Measurements from ENCODE around the gene DHRS12. TPM values are rescaled to one million over a fixed set of nuclear protein-coding genes. Genes with fewer than 3 reads are reported as not detected.

Gene DHRS12
- total RNA-seq, 1 donor: 7.0 TPM

DNA sequence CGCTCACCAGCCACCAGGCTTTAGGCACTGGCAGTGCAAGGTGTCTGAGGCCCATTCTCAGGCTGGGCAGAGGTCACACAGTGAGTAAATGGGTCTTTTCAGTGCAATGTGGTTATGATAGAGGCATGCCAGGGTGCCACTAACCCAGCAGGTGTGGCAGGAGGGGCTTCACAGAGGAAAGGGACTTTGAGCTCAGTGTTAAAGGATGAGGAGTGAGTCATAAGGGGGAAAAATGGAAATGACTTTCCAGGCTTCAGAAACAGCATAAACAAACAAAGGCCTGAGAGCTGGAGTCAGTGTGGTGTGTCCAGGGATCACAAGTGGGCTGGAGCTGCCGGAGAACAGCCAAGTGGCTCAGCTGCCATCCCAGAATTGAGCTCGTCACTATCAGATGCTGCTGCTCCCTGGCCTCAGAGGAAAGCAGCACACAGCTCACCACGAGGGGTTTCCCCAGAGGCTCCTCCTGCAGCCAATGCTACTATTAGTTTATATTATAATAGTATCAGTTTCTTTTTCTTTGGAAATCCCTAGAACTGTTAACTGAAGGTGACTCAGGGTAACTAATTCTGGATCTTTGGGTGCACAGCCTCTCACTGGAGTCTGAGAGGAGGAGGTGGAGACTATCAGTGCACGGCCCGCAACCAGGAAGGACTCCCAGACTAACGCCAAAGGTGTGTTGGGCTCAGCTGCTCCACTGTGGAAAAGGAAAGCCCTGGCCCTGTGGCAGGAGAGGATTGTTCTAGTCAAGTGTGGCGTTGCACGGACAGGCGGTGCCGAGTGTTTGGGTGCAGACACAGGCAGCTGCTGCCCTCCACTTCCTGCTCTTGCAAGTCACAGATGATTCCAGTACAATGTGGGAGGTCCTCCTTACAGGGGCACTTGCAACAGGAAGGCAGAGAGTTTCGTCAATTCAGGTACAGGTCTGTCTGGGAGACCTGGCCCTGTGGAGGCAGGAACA, 39.5 kb downstream of the DHRS12 start:
- DNase-seq (ENCODE audit: low read depth in 2 of 3, low spot score in 2 of 3): peak; percentile 28 to 51 (median 41)

DNA sequence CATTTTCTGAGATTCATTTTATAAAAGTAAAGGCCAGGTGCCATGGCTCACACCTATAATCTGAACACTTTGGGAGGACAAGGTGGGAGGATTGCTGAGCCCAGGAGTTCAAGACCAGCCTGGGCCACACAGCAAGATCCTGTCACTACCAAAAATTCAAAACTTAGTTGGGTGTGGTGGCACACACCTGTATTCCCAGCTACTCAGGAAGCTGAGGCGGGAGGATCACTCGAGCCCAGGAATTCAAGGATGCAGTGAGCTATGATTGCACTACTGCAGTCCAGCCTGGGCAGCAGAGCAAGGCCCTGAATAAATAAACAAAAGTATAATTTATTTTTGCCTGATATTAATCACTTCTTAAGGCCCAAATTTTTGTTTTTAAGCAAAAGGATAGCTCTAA, 40.5 kb downstream of the DHRS12 start:
- no peak for DNase-seq (ENCODE audit: low read depth in 2 of 3, low spot score in 2 of 3)

DNA sequence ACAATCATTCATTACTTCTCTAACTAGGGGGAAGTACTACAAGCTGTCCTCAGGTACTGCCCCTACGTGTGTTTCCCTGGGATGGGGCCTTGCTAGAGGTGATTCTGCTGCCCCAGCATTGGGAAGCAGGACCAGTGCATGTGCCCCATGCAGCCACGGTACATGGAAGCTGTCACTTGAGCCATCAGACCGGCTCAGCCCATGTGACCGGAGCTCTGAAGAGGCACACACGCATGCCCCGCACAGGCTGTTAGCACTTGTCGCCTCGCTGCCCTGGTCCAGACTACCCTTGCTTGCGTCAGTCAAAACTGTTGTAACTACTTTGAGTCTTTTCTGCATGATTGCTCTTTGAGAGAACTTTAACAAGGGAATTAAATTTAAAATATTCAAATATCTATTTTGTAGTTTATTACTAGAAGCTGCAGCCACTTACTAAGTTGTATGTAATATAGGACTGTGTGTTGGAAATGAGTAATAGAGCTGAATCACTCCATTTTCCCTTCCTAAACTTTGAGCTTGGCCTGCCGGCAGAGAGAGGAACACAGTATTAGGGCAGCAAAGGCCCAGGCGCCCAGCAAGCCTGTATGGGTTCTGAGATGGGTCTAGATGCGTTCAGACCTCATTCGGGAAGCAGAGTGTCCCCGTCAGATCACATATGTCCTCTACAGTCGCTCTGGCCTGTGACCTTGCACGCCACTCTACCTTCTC, 42.2 kb downstream of the DHRS12 start:
- no peak for DNase-seq (ENCODE audit: low read depth in 2 of 3, low spot score in 2 of 3)

DNA sequence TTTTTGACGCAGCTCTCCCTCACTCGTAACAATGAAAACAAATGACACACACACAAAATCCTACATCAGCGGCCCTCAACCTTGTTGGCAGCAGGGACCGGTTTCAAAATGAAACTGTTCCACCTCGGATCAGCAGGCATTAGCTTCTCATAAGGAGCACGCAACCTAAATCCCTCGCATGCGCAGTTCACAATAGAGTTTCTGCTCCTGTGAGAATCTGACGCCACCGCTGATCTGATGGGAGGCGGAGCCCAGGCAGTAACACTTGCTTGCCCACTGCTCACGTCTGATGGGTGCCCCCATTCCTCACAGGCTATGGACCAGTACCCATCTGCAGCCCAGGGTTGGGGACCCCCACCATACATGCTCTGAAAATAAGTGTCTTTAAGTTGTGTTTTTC, 43.4 kb downstream of the DHRS12 start:
- DNase-seq (ENCODE audit: low read depth in 2 of 3, low spot score in 2 of 3): no peak

DNA sequence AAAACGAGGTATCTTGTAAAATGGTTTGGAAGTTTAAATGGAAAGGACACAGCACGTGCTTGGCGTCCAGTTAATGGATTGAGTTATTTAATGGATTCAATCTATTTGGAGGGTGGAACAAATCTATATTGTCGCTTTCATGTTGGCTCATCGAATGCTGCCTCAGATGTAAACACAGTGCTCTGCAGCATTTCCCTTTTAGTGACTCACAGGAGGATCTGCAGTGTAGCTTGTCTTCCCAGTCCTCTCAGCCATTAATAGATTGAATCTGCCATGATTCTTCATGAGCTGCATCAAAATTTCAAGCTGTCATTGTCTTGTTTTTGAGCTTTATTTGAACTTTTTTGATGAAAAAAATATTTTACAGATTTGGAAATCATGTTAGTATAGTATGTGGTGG, 44.7 kb downstream of the DHRS12 start:
- no peak for DNase-seq (ENCODE audit: low read depth in 2 of 3, low spot score in 2 of 3)

DNA sequence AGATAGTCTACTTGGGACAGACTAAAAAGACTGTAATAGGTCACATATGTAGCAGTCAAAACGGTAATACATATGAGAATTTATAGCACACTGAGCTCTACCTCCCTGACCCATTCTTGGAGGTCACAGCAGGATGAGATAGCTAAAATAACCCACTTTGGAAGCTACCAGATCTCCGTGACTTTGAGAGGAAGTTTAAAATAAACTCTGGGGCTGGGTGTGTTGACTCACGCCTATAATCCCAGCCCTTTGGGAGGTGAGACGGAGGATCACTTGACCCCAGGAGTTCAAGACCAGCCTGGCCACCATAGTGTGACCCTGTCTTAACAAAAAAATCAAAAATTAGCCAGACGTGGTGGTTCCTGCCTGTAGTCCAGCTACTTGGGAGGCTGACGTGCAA, 45.3 kb downstream of the DHRS12 start:
- no peak for DNase-seq (ENCODE audit: low read depth in 2 of 3, low spot score in 2 of 3)

DNA sequence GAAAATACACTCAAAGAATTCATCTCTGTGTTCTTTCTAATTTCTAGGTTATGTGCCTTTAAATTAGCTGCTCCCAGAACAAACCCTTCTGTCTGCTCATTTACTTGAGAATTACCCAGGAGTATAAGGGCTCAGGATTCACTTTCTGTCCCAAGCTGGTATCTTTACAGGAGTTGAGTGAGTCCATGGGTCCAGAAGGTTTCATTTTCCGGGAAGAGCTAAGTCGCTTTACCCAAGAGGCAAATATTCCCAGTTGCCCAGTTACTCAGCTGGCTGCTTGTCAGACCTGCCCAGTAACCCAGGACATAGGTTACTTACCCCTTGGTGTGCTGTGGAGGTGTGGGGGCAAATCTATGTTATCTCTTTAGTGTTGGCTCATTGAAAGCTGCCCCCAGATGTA, 47.3 kb downstream of the DHRS12 start:
- no peak for DNase-seq (ENCODE audit: low read depth in 2 of 3, low spot score in 2 of 3)

DNA sequence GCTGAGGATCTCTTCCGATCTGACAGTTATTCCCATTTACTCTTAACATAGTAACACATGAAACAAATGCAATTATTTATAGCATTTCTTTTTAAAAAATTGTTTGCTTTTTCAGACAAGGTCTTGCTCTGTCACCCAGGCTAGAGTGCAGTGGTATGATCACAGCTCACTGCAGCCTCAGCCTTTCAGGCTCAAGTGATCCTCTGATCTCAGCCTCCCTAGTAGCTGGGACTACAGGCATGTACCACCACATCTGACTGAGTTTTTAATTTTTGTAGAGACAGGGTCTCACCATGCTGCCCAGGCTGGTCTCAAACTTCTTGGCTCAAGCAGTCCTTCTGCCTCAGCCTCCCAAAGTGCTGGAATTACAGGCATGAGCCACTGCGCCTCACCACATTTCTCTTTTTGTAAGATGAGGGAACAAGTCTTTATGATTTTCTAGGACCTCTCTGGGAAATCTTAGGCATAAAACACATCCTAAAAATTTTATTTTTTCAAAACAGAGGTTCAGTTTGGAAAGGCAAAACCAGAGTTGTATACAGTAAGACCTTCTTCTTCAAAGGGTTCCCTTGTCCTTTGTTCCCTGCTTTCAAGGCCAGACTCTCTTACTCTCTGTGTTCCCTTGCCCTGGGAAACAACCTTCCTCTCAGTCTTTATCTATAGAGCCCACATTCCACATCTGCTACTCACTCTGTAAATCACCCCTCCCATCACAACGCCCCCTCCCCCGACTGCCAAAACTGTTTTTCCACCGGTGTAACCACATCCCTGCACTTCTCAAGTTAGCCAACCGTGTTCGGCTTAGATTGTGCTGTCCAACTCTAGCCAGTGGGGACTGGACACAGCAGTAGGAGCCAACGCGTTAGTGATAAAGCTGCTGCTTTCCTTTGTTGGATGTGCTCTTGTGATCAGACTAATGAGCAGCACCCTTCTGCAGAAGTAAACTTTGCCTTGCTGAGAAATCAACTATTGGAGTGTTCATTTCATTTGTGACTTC, 56.2 kb downstream of the DHRS12 start:
- no peak for DNase-seq (ENCODE audit: low read depth in 2 of 3, low spot score in 2 of 3)

DNA sequence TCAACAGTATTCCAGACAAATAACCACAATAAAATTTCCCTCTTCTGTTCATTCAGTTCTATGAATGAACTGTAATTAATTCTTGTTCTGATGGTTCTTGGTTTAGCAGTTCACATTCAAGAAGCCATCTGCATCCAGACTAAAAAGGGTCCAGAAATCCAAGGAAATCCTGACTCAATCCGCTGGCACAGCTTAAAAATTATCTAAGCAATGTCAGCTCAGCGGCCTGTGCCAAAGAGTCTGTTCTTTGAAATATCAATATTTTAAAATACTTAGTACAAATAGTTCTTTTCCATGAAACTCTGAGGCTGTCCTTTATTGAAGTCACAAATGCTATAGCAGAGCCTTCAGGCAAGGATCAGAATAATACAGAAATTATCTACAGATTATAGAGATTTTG, 57.2 kb downstream of the DHRS12 start:
- DNase-seq (ENCODE audit: low read depth in 2 of 3, low spot score in 2 of 3): no peak

DNA sequence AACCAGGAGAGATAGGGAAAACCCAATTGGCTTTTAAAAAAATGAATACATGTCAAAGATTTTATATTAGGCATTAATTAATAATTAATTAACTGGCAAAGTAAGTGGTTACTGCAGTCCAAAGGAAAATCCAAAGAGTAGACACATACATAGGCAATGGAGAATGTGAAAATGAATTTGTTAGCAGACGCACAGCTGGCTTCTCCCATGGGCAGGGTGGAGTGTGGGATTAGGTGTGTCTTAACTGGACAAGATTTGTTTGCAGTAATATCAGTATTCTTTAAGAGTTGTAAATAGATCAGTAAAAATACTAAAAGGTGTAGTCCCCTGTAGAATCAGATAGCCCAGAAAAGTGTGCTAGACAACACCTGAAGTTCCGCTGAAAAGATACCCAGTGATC, 58.7 kb downstream of the DHRS12 start:
- DNase-seq (ENCODE audit: low read depth in 2 of 3, low spot score in 2 of 3): no peak

DNA sequence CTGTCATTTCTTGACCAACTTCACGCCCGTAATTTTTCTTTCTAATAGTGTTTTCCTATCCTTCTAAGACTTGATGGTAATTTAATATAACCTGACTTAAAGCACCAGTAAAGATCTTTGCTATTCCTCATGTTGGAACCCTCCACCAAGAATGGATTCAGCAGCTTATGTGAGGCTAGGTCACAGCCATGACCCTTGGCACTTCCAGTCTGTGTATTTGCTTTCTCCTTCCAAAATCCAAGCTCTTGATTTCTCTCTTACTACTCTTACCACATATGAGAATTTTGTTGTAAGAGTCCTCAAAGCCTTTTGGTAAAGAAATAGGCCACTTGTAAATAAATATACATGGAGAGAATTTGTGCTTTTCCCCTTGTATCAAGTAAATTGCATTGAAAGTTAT, 61.4 kb downstream of the DHRS12 start:
- no peak for DNase-seq (ENCODE audit: low read depth in 2 of 3, low spot score in 2 of 3)

DNA sequence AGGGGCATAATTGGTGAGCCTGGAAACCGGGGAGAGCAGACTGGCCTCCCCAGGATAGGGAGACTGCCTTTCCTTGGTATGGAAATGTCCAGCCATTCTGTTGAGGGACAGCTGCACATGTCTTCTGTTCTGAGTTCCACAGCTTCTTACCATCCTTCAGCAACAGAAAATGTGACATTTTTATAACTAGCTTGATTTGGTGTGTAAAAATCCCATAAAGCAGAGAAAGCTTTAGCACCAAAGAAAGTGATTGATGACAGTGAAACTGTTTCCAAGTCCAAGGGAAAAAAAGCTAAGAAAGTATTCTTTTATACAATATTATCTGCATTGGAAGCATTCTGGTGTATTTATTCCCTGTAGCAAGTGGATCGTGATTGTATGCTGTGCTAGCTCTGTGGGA, 61.9 kb downstream of the DHRS12 start:
- no peak for DNase-seq (ENCODE audit: low read depth in 2 of 3, low spot score in 2 of 3)

DNA sequence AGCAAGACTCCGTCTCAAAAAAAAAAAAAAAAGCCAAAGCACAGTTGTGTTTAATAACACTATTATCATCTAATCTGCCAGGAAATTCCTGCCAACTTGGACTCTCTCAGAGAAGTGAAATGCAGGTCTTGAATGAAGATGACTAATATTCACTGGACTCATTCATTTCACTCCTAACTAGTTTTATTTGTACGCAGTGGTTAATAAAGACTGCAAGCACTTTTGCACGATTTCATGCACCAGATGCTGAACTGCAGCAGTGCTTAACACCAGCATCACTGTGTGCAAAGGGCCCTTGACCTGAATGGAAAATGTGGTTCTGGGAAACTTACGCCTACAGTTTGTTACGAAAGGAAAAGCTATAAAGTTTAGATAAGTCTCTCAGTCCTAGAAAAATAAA, 63.3 kb downstream of the DHRS12 start:
- no peak for DNase-seq (ENCODE audit: low read depth in 2 of 3, low spot score in 2 of 3)

DNA sequence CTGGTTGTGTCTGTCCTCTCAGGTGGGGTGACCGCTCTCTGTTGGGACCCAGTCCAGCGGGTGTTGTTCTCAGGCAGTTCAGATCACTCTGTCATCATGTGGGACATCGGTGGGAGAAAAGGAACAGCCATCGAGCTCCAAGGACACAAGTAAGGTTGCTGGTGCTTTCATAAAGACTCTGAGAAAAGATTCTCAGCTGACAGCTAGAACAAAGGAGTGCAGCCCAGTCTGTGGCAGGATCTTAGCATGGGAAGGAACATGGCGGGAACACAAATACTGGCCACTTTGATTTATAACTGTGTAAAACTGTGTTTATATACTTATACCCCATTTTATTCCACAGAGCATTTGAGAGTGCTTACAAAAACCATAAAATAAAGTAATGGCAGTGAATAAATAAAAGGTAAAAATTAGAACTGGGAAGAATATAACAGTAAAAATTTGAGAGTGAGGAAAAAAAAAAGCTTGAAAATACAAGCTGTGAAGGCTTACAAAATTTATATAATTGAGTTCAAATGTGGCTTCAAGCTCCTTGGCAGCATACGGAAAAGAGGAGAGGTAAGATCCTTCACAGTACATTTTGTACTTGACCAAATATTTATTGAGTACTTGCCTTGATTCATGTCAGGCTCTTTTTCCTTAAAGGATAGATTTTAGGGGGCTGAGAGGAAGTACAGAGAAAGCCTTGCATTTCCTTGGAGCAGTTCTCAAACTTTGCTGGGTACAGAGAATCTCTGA, 64.8 kb downstream of the DHRS12 start:
- DNase-seq (ENCODE audit: low read depth in 2 of 3, low spot score in 2 of 3): no peak

DNA sequence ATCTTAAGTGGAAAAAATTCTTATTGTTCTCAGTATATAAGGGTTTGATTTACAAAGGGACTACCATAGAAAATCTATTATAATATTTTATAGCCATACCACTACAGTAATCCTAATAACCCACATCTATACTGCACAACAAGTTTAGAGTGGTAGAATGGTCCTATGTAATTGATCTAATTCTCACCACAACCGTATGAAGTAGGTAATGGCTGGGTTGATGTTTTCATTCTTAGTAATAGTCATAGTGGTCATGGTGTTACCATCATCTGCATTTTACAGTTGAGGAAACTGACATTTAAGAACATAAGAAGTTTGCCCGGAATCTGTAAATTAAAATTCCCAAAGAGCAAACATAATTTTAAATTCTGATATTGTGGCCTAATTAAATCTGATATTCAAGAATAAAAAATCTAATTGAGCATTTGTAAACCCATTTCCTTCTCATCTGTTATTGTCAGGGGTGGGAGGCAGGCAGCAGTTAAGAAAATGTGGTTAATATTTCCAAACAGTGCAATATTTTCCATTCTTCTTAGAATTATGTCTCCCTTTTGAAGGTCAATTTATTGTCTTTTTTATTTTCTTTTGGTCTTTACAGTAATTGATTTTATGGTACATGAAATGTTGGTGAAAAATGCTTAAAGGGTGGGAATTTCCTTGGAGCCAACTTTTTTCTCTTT, 65.6 kb downstream of the DHRS12 start:
- DNase-seq (ENCODE audit: low read depth in 2 of 3, low spot score in 2 of 3): no peak

DNA sequence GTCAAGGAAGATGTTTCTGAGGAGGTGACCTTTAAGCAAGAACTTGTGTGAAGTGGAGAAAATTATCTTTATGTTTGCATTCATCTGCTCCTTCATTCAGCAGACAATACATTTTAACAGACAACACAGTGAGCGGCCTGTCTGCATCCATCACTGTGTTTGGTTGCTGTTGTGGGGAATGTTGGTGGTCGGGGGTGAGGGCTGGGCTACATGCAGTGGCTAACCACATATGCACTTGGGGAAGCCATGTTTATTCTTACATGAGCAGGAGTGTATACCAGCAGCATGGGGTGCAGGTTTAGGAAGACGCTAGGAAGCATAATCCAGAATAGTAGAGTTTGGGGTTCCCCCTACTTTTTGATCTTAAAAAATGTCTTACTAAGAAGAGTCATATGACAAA, 66.4 kb downstream of the DHRS12 start:
- no peak for DNase-seq (ENCODE audit: low read depth in 2 of 3, low spot score in 2 of 3)

DNA sequence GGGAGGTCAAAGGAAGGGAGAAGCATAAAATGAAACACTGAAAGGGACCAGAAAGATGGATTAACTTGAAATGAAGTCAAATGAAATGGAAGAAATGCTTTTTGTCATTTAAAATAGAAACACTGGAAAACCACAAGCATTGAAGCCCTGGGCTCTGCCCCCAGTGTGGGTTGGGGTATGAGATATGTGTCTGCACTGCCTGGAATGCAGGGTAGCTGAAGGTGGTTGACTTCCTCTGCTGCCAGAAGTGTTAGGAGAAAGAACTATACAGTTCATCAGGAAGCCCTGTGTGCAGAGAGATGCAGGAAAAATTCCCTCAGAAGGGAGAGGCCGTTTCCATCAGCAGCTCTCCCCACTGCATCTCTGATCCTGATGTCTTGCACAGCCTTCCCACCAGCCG, 69.2 kb downstream of the DHRS12 start:
- no peak for DNase-seq (ENCODE audit: low read depth in 2 of 3, low spot score in 2 of 3)

DNA sequence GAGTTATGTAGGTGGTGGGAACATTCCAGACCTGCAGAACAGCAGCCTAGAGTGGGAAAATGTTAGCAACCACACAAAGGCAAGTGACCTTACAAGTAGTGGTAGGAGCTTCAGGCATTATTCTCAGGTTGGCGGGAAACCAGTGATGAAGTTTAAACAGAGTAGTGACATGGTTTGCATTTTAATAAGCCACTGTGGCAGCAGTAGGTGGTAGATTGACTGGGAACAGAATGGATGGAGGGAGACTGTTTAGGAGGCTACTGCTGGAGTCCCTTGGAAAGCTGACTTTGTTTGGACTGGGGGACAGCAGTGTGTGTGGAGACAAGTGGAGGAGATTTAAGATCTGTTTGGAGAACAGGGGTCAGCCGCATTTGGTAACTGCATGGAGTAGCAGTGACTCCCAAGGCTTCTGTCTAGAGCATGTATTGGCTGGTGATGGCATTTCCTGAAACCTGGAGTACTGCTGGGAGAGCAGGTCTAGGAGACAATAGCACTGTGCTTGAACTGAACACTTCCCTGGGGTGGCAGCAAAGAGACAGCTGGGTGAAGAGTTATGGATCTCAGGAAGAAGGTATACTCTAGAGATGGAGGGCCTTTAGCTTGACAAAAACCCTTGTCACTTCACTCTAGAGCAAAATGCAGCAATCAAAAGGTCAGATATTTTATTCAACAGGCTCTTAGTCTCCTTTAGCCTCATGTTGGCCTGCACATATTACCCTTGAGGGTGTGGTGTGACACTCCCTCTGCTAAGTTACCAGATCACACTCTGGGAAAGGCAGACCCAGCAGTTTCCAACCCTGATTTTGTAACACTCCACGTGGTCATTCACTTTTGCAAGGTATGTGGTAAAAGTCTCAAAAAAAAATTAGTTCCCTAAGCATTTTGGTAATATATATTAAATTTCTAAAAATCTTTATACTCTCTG, 70.3 kb downstream of the DHRS12 start:
- DNase-seq (ENCODE audit: low read depth in 2 of 3, low spot score in 2 of 3): no peak

DNA sequence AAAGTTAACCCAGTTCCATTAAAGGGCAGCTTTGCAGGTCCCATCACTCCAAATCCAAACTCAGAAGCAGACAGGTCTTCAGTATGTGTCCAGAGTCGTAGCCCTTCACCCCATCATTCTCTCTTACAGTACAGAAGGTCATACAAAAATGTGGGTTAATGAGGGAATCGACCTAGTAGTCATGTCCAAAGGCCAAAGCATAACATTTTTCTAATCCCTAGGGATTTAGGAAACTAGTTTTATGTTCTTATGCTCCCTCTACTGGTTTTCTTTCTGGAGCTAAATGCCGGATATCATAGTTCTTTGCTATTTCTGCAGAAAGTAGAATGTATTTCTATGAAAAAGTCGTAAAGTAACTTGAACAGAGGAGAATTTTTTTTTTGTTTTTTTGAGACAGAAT, 72.2 kb downstream of the DHRS12 start:
- no peak for DNase-seq (ENCODE audit: low read depth in 2 of 3, low spot score in 2 of 3)

Data from hematopoietic multipotent progenitor cell (in vitro differentiated cells).